ENCODE measurements around the gene SKIC2. TPM values are rescaled to one million over a fixed set of nuclear protein-coding genes. Genes with fewer than 3 reads are reported as not detected.

The SKIC2 gene
- total and polyA plus RNA-seq, 2 donors (not counting 3 experiments of a cell fraction or from before 2014, with no cell fraction given) = 52.8 to 76.7 TPM

GRCh38 chr6:31911826-31912585, 47.0 kb upstream of the SKIC2 start:
- H3K79me2 ChIP-seq (ENCODE audit: control insufficient read depth, insufficient read depth, low read length) = no peaks in the 10 kb centered on the region
- CTCF ChIA-PET = no interaction called here
- dilution Hi-C loops (cut with MboI; ENCODE audit: extremely low pct_ligation_motif_present, low sequenced_read_pairs) (no loop called here), intact Hi-C loops (cut with micrococcal nuclease) (no loop called here)
- H3K4me1 ChIP-seq (ENCODE audit: control insufficient read depth, extremely low read depth, insufficient read depth, low read length) = peaks cover 3% of the 10 kb centered on the region
- FAIRE-seq (no peak), DNase-seq (ENCODE audit: low read depth, low spot score) (no peak)
- H3K9me1 ChIP-seq (replicated peaks; ENCODE audit: control insufficient read depth, extremely low read depth, insufficient read depth, low read length) = no peaks in the 10 kb centered on the region
- TF ChIP-seq FOS (IDR thresholded peaks at IDR 0.05; ENCODE audit: borderline replicate concordance, insufficient read depth, low read length) (no peak), POLR2AphosphoS5 (IDR thresholded peaks at IDR 0.05; ENCODE audit: insufficient read depth, low read depth, low read length) (no peak), MAX (IDR thresholded peaks at IDR 0.05; ENCODE audit: insufficient read depth, insufficient read length) (no peak), JUN (IDR thresholded peaks at IDR 0.05; ENCODE audit: borderline replicate concordance, insufficient read depth, insufficient read length, low read depth) (no peak), EZH2 (IDR thresholded peaks at IDR 0.05; ENCODE audit: borderline replicate concordance, low read depth, low read length, severe bottlenecking) (no peak), GATA2 (IDR thresholded peaks at IDR 0.05; ENCODE audit: insufficient read depth, insufficient read length, low read depth, low read length) (no peak), MYC (IDR thresholded peaks at IDR 0.05; ENCODE audit: low read depth, low read length) (no peak), POLR2A (IDR thresholded peaks at IDR 0.05; ENCODE audit: low read depth, low read length) (no peak)
- TF ChIP-seq, protein P1, sequence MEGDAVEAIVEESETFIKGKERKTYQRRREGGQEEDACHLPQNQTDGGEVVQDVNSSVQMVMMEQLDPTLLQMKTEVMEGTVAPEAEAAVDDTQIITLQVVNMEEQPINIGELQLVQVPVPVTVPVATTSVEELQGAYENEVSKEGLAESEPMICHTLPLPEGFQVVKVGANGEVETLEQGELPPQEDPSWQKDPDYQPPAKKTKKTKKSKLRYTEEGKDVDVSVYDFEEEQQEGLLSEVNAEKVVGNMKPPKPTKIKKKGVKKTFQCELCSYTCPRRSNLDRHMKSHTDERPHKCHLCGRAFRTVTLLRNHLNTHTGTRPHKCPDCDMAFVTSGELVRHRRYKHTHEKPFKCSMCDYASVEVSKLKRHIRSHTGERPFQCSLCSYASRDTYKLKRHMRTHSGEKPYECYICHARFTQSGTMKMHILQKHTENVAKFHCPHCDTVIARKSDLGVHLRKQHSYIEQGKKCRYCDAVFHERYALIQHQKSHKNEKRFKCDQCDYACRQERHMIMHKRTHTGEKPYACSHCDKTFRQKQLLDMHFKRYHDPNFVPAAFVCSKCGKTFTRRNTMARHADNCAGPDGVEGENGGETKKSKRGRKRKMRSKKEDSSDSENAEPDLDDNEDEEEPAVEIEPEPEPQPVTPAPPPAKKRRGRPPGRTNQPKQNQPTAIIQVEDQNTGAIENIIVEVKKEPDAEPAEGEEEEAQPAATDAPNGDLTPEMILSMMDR (IDR thresholded peaks at IDR 0.05; ENCODE audit: extremely low read depth in 1 of 2, insufficient read depth in 1 of 2, low read depth in 1 of 2, low read length in 2 of 2) = no peak
- no peaks in the 10 kb centered on the region for H4K20me1 ChIP-seq (replicated peaks; ENCODE audit: control insufficient read depth, extremely low read depth, insufficient read depth, low read length)
- H2AFZ ChIP-seq (ENCODE audit: low read depth, low read length) = no peak overlapping the region
- POLR2A ChIA-PET = no interaction called here
- H3K27ac ChIP-seq (ENCODE audit: insufficient read depth, low read depth, low read length) = no peak overlapping the region
- no peak overlapping the region for H3K4me3 ChIP-seq (replicated peaks in 1 of 3; ENCODE audit: insufficient read depth in 1 of 3, low read depth in 1 of 3, low read length in 3 of 3)
- no TSS peak for BruUV-seq (replicated peaks)
- no peak overlapping the region for H3K9ac ChIP-seq (replicated peaks; ENCODE audit: extremely low read depth, insufficient read depth, low read length)
- H3K4me2 ChIP-seq (ENCODE audit: insufficient read depth, low read length) = no peak overlapping the region
- H3K36me3 ChIP-seq (ENCODE audit: control insufficient read depth in 2 of 2, extremely low read depth in 1 of 2, insufficient read depth in 2 of 2, low read length in 2 of 2) = no peaks in the 10 kb centered on the region
- no peaks in the 10 kb centered on the region for H3K27me3 ChIP-seq (ENCODE audit: control insufficient read depth in 2 of 2, insufficient read depth in 2 of 2, low read length in 2 of 2)
- H3K9me3 ChIP-seq (replicated peaks; ENCODE audit: control insufficient read depth, insufficient read depth, low read length) = no peaks in the 10 kb centered on the region
